ENCODE data around the gene DYSF.

DNA sequence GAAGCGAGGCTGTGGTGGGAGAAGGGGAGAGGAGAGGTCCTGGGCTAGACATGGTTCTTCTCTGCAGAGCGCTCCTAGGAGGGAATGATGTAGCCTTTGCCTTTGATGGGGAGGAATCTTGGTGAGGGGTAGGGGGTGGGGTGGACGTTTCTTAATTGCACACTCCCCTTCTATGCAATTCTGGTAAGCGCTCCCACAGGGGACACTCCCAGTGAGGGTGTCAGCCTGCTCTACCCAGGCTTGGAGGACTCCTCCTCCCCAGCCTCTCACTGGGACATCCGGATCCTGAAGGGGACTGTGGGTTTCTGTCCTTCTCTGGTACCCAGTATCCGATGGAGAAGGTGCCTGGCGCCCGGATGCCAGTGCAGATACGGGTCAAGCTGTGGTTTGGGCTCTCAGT lies 114.3 kb downstream of the DYSF start:
- TF ChIP-seq POLR2AphosphoS5 (IDR thresholded peaks at IDR 0.05; ENCODE audit: low read depth, low read length) (no peak), CTCF (IDR thresholded peaks at IDR 0.05) (no peak), REST (IDR thresholded peaks at IDR 0.05; ENCODE audit: insufficient read depth in 1 of 2, low read depth in 2 of 2, low read length in 1 of 2) (no peak), TCF7L2 (IDR thresholded peaks at IDR 0.05; ENCODE audit: low read depth, low read length) (no peak)
